Measurements from ENCODE around the gene SH3GLB1. TPM values are rescaled to one million over a fixed set of nuclear protein-coding genes. Genes with fewer than 3 reads are reported as not detected.

The SH3GLB1 gene
- total and polyA plus RNA-seq, 9 of the 15 experiments (the other 6 are each of a cell fraction or from before 2014, with no cell fraction given): 8.6 to 34.2 (median 24.2) TPM

- POLR2A ChIA-PET: interaction anchor here (0.8 kb wide), 1 partner anchor 27 kb away, joined by 3 read pairs; the partner anchor contains the start of gene SH3GLB1
- CTCF ChIA-PET (ENCODE audit: low intra/inter-chr PET ratio): no interaction called here
Observed at GRCh38 chr1:86731416-86731815, 27.0 kb downstream of the SH3GLB1 start.

GRCh38 chr1:86733340-86733739 is 29.0 kb downstream of the SH3GLB1 start:
- FAIRE-seq (no peak), DNase-seq (ENCODE audit: extremely low read depth in 1 of 4, low spot score in 3 of 4) (no peak), ATAC-seq (no peak)
- H3K9me3 ChIP-seq (replicated peaks; ENCODE audit: control insufficient read depth, insufficient read depth, low read depth, low read length): no peaks in the 10 kb centered on the region
- no peak overlapping the region for H3K4me3 ChIP-seq
- WGBS (ENCODE audit: insufficient coverage, low coverage, missing lambda C conversion rate): 8% methylated on average over 2 of the region's 2 CpGs
- peak; percentile 45 for TF ChIP-seq ATF3 (IDR thresholded peaks at IDR 0.05)
- no peak for TF ChIP-seq ATF3 (CRISPR knock-in tag; conservative IDR thresholded peaks at IDR 0.05)
- TF ChIP-seq NFYB (IDR thresholded peaks at IDR 0.05; ENCODE audit: extremely low read depth, insufficient read length): no peak
- no peak for TF ChIP-seq CEBPG (CRISPR knock-in tag; IDR thresholded peaks at IDR 0.05)
- TF ChIP-seq CEBPG (tag; conservative IDR thresholded peaks at IDR 0.05 in 1 of 2, IDR thresholded peaks at IDR 0.05 in 1 of 2): peak in 1 of 2 experiments; percentile 54; a peak in 1 of 4 replicates
- TF ChIP-seq, protein P1, sequence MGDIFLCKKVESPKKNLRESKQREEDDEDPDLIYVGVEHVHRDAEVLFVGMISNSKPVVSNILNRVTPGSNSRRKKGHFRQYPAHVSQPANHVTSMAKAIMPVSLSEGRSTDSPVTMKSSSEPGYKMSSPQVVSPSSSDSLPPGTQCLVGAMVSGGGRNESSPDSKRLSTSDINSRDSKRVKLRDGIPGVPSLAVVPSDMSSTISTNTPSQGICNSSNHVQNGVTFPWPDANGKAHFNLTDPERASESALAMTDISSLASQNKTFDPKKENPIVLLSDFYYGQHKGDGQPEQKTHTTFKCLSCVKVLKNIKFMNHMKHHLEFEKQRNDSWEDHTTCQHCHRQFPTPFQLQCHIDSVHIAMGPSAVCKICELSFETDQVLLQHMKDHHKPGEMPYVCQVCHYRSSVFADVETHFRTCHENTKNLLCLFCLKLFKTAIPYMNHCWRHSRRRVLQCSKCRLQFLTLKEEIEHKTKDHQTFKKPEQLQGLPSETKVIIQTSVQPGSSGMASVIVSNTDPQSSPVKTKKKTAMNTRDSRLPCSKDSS (IDR thresholded peaks at IDR 0.05; ENCODE audit: low read depth, partially characterized antibody): no peak
- TF ChIP-seq SNRNP70 (optimal IDR thresholded peaks at IDR 0.05; ENCODE audit: low read depth, low read length): no peak
- TF ChIP-seq MEF2D (tag; conservative IDR thresholded peaks at IDR 0.05; ENCODE audit: low read depth): 0 out of 2 replicates have a peak, but pooled peaks have one; percentile 43
- no peak for TF ChIP-seq POLR2B (IDR thresholded peaks at IDR 0.05; ENCODE audit: low read depth, partially characterized antibody)
- ChIA-PET CTCF (ENCODE audit: low intra/inter-chr PET ratio) (no interaction called here), POLR2A (no interaction called here)
- no peaks in the 10 kb centered on the region for H4K20me1 ChIP-seq (replicated peaks; ENCODE audit: control insufficient read depth, insufficient read depth, low read length)
- H2AFZ ChIP-seq (ENCODE audit: low read depth, low read length): no peak overlapping the region
- intact Hi-C loops (cut with micrococcal nuclease) (no loop called here), in situ Hi-C loops (cut with MboI) (no loop called here)
- H3K27ac ChIP-seq (ENCODE audit: extremely low read depth, low read depth, low read length): no peak overlapping the region
- H3K9me1 ChIP-seq (ENCODE audit: control insufficient read depth, insufficient read depth, low read length): no peaks in the 10 kb centered on the region
- BruUV-seq (replicated peaks): no TSS peak
- H3K9ac ChIP-seq (ENCODE audit: insufficient read depth in 1 of 2, low read depth in 2 of 2, low read length in 2 of 2): no peak overlapping the region
- H3K79me2 ChIP-seq (ENCODE audit: control insufficient read depth, insufficient read depth, low read length): no peaks in the 10 kb centered on the region
- H3K27me3 ChIP-seq (ENCODE audit: control insufficient read depth in 2 of 2, insufficient read depth in 2 of 2, low read length in 2 of 2): no peaks in the 10 kb centered on the region
- no peaks in the 10 kb centered on the region for H3K4me1 ChIP-seq (replicated peaks in 1 of 2; ENCODE audit: control insufficient read depth in 2 of 2, insufficient read depth in 2 of 2, low read length in 2 of 2)
- peaks cover 35% of the 10 kb centered on the region for H3K36me3 ChIP-seq (ENCODE audit: control insufficient read depth, insufficient read depth, low read length)
- H3K4me2 ChIP-seq (ENCODE audit: insufficient read depth, low read length): no peak overlapping the region

More at GRCh38 chr1:86731416-86731815, 27.0 kb downstream of the SH3GLB1 start:
- Histone ChIP-seq H3K9me1 (ENCODE audit: control insufficient read depth, insufficient read depth, low read length) (no peaks in the 10 kb centered on the region), H3K9ac (ENCODE audit: insufficient read depth in 1 of 2, low read depth in 2 of 2, low read length in 2 of 2) (no peak overlapping the region), H3K79me2 (ENCODE audit: control insufficient read depth, insufficient read depth, low read length) (no peaks in the 10 kb centered on the region), H2AFZ (ENCODE audit: low read depth, low read length) (no peak overlapping the region), H3K36me3 (ENCODE audit: control insufficient read depth, insufficient read depth, low read length) (peaks cover 32% of the 10 kb centered on the region), H4K20me1 (replicated peaks; ENCODE audit: control insufficient read depth, insufficient read depth, low read length) (no peaks in the 10 kb centered on the region), H3K27me3 (ENCODE audit: control insufficient read depth in 2 of 2, insufficient read depth in 2 of 2, low read length in 2 of 2) (no peaks in the 10 kb centered on the region), H3K9me3 (replicated peaks; ENCODE audit: control insufficient read depth, insufficient read depth, low read depth, low read length) (no peaks in the 10 kb centered on the region), H3K4me2 (ENCODE audit: insufficient read depth, low read length) (no peak overlapping the region), H3K4me1 (replicated peaks in 1 of 2; ENCODE audit: control insufficient read depth in 2 of 2, insufficient read depth in 2 of 2, low read length in 2 of 2) (no peaks in the 10 kb centered on the region), H3K27ac (ENCODE audit: extremely low read depth, low read depth, low read length) (no peak overlapping the region), H3K4me3 (no peak overlapping the region)
- TF ChIP-seq ZNF316 (IDR thresholded peaks at IDR 0.05) (peak; percentile 80), C11orf30 (IDR thresholded peaks at IDR 0.05; ENCODE audit: low read depth) (peak; percentile 71), MAFF (IDR thresholded peaks at IDR 0.05; ENCODE audit: low read length) (peak; percentile 58), NUFIP1 (IDR thresholded peaks at IDR 0.05; ENCODE audit: partially characterized antibody) (no peak), MAFK (IDR thresholded peaks at IDR 0.05; ENCODE audit: low read length) (peak; percentile 66; the same call in 1 of the 2 replicates), MAFG (tag; conservative IDR thresholded peaks at IDR 0.05) (peak; percentile 61)
- TF ChIP-seq, protein P2, sequence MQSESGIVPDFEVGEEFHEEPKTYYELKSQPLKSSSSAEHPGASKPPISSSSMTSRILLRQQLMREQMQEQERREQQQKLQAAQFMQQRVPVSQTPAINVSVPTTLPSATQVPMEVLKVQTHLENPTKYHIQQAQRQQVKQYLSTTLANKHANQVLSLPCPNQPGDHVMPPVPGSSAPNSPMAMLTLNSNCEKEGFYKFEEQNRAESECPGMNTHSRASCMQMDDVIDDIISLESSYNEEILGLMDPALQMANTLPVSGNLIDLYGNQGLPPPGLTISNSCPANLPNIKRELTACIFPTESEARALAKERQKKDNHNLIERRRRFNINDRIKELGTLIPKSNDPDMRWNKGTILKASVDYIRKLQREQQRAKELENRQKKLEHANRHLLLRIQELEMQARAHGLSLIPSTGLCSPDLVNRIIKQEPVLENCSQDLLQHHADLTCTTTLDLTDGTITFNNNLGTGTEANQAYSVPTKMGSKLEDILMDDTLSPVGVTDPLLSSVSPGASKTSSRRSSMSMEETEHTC (IDR thresholded peaks at IDR 0.05): no peak
- no peak for ATAC-seq
- no TSS peak for BruUV-seq (replicated peaks)
- no peak for DNase-seq (ENCODE audit: extremely low read depth in 1 of 4, low spot score in 3 of 4)
- no peak for FAIRE-seq
- intact Hi-C loops (cut with micrococcal nuclease) (no loop called here), in situ Hi-C loops (cut with MboI) (no loop called here)
- WGBS (ENCODE audit: insufficient coverage, low coverage, missing lambda C conversion rate): 80% methylated on average over 1 of the region's 1 CpG

Data from K562 (cell line).